ENCODE measurements around the gene ATP9B.

Gene ATP9B, protein sequence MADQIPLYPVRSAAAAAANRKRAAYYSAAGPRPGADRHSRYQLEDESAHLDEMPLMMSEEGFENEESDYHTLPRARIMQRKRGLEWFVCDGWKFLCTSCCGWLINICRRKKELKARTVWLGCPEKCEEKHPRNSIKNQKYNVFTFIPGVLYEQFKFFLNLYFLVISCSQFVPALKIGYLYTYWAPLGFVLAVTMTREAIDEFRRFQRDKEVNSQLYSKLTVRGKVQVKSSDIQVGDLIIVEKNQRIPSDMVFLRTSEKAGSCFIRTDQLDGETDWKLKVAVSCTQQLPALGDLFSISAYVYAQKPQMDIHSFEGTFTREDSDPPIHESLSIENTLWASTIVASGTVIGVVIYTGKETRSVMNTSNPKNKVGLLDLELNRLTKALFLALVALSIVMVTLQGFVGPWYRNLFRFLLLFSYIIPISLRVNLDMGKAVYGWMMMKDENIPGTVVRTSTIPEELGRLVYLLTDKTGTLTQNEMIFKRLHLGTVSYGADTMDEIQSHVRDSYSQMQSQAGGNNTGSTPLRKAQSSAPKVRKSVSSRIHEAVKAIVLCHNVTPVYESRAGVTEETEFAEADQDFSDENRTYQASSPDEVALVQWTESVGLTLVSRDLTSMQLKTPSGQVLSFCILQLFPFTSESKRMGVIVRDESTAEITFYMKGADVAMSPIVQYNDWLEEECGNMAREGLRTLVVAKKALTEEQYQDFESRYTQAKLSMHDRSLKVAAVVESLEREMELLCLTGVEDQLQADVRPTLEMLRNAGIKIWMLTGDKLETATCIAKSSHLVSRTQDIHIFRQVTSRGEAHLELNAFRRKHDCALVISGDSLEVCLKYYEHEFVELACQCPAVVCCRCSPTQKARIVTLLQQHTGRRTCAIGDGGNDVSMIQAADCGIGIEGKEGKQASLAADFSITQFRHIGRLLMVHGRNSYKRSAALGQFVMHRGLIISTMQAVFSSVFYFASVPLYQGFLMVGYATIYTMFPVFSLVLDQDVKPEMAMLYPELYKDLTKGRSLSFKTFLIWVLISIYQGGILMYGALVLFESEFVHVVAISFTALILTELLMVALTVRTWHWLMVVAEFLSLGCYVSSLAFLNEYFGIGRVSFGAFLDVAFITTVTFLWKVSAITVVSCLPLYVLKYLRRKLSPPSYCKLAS

DNA sequence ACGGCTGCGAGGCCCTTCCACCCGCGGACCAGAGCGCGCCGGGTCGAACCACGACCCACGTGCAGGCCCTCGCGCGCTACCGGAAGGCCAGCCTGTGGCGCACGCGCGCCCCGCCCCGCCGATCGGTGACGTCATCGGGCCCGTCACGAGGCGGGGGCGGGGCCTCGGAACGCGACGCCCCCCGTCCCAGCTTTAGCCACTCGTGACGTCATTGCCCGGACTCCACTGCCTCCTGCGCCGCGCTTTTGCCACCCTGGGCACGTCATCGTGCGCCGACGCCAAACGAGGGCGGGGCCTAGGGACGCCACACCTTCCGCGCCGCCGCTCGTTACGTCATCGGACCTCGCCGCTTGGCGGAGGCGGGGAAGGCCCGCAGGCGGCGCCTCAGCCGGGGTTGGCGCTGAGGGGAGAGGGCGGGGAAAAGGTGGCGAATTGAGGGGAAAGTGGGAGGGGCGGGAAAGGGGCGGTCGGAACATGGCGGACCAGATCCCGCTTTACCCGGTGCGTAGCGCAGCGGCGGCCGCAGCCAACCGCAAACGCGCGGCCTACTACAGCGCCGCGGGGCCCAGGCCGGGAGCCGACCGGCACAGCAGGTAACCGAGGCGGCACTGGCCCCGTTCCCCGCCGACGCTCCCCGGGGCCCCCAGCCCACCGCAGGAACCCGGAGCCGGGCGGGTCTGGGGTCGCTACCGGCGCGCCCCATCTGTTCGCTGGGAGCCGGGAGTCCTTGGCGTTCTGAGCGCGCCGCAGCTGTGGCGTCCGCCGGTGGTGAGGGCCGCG, at the start of gene ATP9B:
ATP9B (plus strand) TSS at position 458 of the 780 bp plus-strand sequence; CDS start at position 475, 17 bp downstream.
- H3K4me3 ChIP-seq (ENCODE audit: control insufficient read depth, low read depth, low read length), result peak within 1 kb of the TSS; percentile 84
- peak; percentile 96 for DNase-seq (ENCODE audit: low read depth)
- TF ChIP-seq, protein P1, sequence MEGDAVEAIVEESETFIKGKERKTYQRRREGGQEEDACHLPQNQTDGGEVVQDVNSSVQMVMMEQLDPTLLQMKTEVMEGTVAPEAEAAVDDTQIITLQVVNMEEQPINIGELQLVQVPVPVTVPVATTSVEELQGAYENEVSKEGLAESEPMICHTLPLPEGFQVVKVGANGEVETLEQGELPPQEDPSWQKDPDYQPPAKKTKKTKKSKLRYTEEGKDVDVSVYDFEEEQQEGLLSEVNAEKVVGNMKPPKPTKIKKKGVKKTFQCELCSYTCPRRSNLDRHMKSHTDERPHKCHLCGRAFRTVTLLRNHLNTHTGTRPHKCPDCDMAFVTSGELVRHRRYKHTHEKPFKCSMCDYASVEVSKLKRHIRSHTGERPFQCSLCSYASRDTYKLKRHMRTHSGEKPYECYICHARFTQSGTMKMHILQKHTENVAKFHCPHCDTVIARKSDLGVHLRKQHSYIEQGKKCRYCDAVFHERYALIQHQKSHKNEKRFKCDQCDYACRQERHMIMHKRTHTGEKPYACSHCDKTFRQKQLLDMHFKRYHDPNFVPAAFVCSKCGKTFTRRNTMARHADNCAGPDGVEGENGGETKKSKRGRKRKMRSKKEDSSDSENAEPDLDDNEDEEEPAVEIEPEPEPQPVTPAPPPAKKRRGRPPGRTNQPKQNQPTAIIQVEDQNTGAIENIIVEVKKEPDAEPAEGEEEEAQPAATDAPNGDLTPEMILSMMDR (conservative IDR thresholded peaks at IDR 0.05; ENCODE audit: control insufficient read depth, insufficient read depth, low read depth, low read length), result no peak

DNA sequence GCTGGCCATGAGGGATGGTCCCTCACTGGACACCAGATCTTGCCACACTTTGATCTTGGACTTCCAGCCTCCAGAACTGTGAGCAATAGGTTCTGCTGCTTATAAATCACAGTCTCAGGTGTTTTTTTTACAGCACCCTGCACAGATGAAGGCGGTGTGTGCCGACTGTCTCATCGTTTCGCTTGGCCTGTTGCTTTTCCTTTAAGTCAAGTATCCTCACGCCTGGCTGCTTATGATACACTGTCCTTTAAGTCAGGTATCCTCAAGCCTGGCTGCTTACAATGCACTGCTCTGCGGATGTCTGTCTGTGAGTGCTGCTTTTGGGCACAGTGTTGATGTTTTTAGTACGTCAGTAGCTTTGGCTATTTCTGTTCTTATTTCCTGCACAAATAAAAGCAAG, 49.3 kb upstream of the ATP9B start:
- no peak for DNase-seq (ENCODE audit: low read depth)
- no peak overlapping the region for H3K4me3 ChIP-seq (ENCODE audit: control insufficient read depth, low read depth, low read length)
- TF ChIP-seq, protein P1 (conservative IDR thresholded peaks at IDR 0.05; ENCODE audit: control insufficient read depth, insufficient read depth, low read depth, low read length), result no peak

DNA sequence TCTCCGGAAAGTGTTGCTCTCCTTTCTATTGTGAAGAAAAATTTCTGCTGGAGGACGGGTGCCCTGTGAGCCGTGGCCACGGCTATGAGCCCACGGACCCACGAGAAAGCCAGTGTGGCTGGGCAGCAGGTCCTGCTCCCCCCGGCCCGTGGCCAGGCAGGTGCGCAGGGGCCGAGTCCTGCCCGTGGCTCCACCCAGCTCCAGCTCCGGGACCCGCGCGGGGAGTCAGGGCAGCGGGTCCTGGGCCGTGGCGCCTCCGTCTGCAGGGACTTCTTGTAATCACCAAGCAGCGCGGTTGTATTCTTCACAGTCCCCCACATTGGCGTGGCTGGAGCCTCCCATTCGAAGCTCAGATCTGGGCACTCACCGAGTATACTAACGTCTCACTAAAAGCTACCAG, 46.6 kb upstream of the ATP9B start:
- TF ChIP-seq, protein P1 (conservative IDR thresholded peaks at IDR 0.05; ENCODE audit: control insufficient read depth, insufficient read depth, low read depth, low read length), result no peak
- H3K4me3 ChIP-seq (ENCODE audit: control insufficient read depth, low read depth, low read length), result no peak overlapping the region
- no peak for DNase-seq (ENCODE audit: low read depth)

DNA sequence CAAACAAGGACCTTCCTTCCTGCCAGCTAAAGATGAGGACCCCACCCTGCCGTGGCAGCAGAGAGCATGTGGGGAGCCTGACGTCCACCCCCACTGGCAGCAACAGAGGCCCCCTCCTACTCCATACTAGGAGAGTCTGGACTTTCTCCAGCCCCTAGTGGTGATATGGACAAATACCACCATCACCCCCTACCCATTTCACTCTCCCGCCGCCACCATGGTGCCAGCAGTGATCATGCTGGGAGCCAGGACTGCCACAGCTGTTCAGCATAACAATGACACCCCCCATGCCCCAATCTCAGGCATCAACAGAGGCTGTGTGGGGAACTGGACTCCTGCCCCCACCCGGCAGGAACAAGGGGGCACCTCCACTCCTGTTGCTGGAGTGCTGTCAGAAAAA, 42.7 kb upstream of the ATP9B start:
- no peak for DNase-seq (ENCODE audit: low read depth)
- TF ChIP-seq, protein P1 (conservative IDR thresholded peaks at IDR 0.05; ENCODE audit: control insufficient read depth, insufficient read depth, low read depth, low read length), result no peak
- no peak overlapping the region for H3K4me3 ChIP-seq (ENCODE audit: control insufficient read depth, low read depth, low read length)

GRCh38 chr18:79030680-79031079, 38.5 kb upstream of the ATP9B start:
- no peak overlapping the region for H3K4me3 ChIP-seq (ENCODE audit: control insufficient read depth, low read depth, low read length)
- DNase-seq (ENCODE audit: low read depth), result no peak
- TF ChIP-seq, protein P1 (conservative IDR thresholded peaks at IDR 0.05; ENCODE audit: control insufficient read depth, insufficient read depth, low read depth, low read length), result no peak

DNA sequence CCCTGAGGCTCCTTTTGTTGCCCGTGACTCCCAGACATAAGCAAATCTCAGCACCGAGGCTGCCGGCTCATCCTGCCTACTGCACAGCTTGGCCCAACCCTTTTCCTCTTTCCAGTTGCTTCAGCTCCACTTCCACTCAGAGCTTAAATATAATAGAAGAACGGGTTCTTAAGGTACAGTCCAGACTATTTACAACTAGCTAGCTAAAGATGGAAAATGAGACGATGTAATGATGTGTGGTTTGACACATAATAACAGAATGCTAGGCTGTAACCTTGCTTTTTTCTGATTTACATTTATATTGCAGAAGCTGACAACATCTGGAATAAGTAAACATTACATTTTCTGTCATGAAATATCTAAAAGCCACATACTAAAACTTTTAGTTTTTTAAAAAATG, 26.9 kb upstream of the ATP9B start:
- no peak overlapping the region for H3K4me3 ChIP-seq (ENCODE audit: control insufficient read depth, low read depth, low read length)
- DNase-seq (ENCODE audit: low read depth), result no peak
- TF ChIP-seq, protein P1 (conservative IDR thresholded peaks at IDR 0.05; ENCODE audit: control insufficient read depth, insufficient read depth, low read depth, low read length), result no peak
